Measurements from ENCODE around the gene BMERB1.
"Not testable (repeated sequence)": the region's sequence is repeated elsewhere in the genome, so short reads cannot be mapped to it uniquely, and the experiment has no call there.

GRCh38 chr16:15607221-15607699, 172.9 kb downstream of the BMERB1 start:
- TF ChIP-seq CTCF (IDR thresholded peaks at IDR 0.05 in 8 of 11, conservative IDR thresholded peaks at IDR 0.05 in 3 of 11); POLR2A (IDR thresholded peaks at IDR 0.05); POLR2AphosphoS5 (IDR thresholded peaks at IDR 0.05): not testable (repeated sequence)
